CD14-positive monocyte (primary cell): ENCODE data around the gene POLR3A. TPM values are rescaled to one million over a fixed set of nuclear protein-coding genes. Genes with fewer than 3 reads are reported as not detected.
A peak's percentile ranks its signal among the peaks of the same experiment; 100 is the strongest.
"Not testable (repeated sequence)": the region's sequence is repeated elsewhere in the genome, so short reads cannot be mapped to it uniquely, and the experiment has no call there.

Experiments used
- DNase-seq, 3 donors: peaks; one replicate each; pipeline ENCODE4 v3.0.0-alpha.2; 2011 to 2022
- H2AFZ ChIP-seq: 2 replicates; pipeline ENCODE4 v1.6.0; 2012; ENCODE audit warnings: mild to moderate bottlenecking, low read depth, low read length, inconsistent platforms; ENCODE audit not compliant: insufficient read depth, poor library complexity, severe bottlenecking
- H3K27ac ChIP-seq, 2 donors: 1 replicate in 1 of 2; 2 replicates in 1 of 2; pipeline ENCODE4 v1.5.1; 2012 to 2013; ENCODE audit warnings: low read length in 2 of 2, control low read depth in 1 of 2, inconsistent platforms in 1 of 2, low read depth in 1 of 2, mild to moderate bottlenecking in 1 of 2
- H3K27me3 ChIP-seq, 2 donors: one replicate each; pipeline versions ENCODE4 v1.6.0 to v1.6.1; 2011 to 2013; ENCODE audit warnings: low read length in 2 of 2; ENCODE audit not compliant: control insufficient read depth in 2 of 2, insufficient read depth in 2 of 2
- H3K36me3 ChIP-seq, 2 donors: replicated peaks in 1 of 2; 1 replicate in 1 of 2; 2 replicates in 1 of 2; pipeline versions ENCODE4 v1.5.1 to v1.6.1; 2012 to 2013; ENCODE audit warnings: low read length in 2 of 2, control low read depth in 1 of 2, inconsistent platforms in 1 of 2, mild to moderate bottlenecking in 1 of 2; ENCODE audit not compliant: insufficient read depth in 2 of 2, control insufficient read depth in 1 of 2
- H3K4me1 ChIP-seq, 2 donors: 1 replicate in 1 of 2; 2 replicates in 1 of 2; pipeline versions ENCODE4 v1.5.1 to v1.6.1; 2012 to 2013; ENCODE audit warnings: low read length in 2 of 2, control low read depth in 1 of 2, inconsistent platforms in 1 of 2, mild to moderate bottlenecking in 1 of 2, moderate library complexity in 1 of 2; ENCODE audit not compliant: insufficient read depth in 2 of 2, control insufficient read depth in 1 of 2
- H3K4me2 ChIP-seq: replicated peaks from 2 replicates; pipeline ENCODE3; 2012; ENCODE audit warnings: low read length, moderate library complexity, mild to moderate bottlenecking; ENCODE audit not compliant: poor library complexity, severe bottlenecking; ENCODE audit errors: extremely low read depth
- H3K4me3 ChIP-seq, 3 experiments: fragments of 200-600 bp in 1 of 3; sonication (generic) in 1 of 3; replicated peaks in 1 of 3; 1 replicate in 2 of 3; 2 replicates in 1 of 3; pipeline ENCODE4 v1.5.1; 2011 to 2013; ENCODE audit warnings: low read length in 3 of 3, mild to moderate bottlenecking in 3 of 3, control low read depth in 2 of 3, low read depth in 2 of 3, inconsistent platforms in 1 of 3, moderate library complexity in 1 of 3
- H3K79me2 ChIP-seq: 2 replicates; pipeline ENCODE4 v1.6.0; 2012; ENCODE audit warnings: mild to moderate bottlenecking, control low read depth, inconsistent platforms, low read length, moderate library complexity; ENCODE audit not compliant: insufficient read depth
- H3K9ac ChIP-seq: 2 replicates; pipeline ENCODE4 v1.6.0; 2017; ENCODE audit warnings: low read length, mild to moderate bottlenecking; ENCODE audit not compliant: insufficient read depth, poor library complexity, severe bottlenecking
- H3K9me3 ChIP-seq, 2 donors: replicated peaks in 1 of 2; 1 replicate in 1 of 2; 2 replicates in 1 of 2; pipeline versions ENCODE4 v1.5.1 to v1.6.1; 2012 to 2013; ENCODE audit warnings: low read length in 2 of 2, control low read depth in 1 of 2; ENCODE audit not compliant: control insufficient read depth in 1 of 2, insufficient read depth in 1 of 2
- H4K20me1 ChIP-seq: 2 replicates; pipeline ENCODE4 v1.6.0; 2012; ENCODE audit warnings: mild to moderate bottlenecking, low read length, control low read depth, moderate library complexity; ENCODE audit not compliant: insufficient read depth
- H3K27ac Mint-ChIP-seq, 7 donors: one replicate each; pipeline ENCODE4 v1.8.0; 2020; ENCODE audit warnings: mild to moderate bottlenecking in 7 of 7, mixed read lengths in 7 of 7, moderate library complexity in 6 of 7, inconsistent platforms in 2 of 7
- H3K27me3 Mint-ChIP-seq, 3 donors: one replicate each; pipeline ENCODE4 v1.8.0; 2021 to 2022; ENCODE audit warnings: low read depth in 3 of 3, mild to moderate bottlenecking in 3 of 3, mixed read lengths in 3 of 3, moderate library complexity in 3 of 3, inconsistent platforms in 1 of 3
- H3K36me3 Mint-ChIP-seq, 2 donors: one replicate each; pipeline ENCODE4 v1.8.0; 2020; ENCODE audit warnings: mixed read lengths in 2 of 2, inconsistent platforms in 1 of 2, mild to moderate bottlenecking in 1 of 2
- H3K4me1 Mint-ChIP-seq: one replicate; pipeline ENCODE4 v1.8.0; 2020; ENCODE audit warnings: mild to moderate bottlenecking, mixed read lengths
- H3K4me3 Mint-ChIP-seq, 2 donors: one replicate each; pipeline ENCODE4 v1.8.0; 2020; ENCODE audit warnings: mild to moderate bottlenecking in 2 of 2, mixed read lengths in 2 of 2, moderate library complexity in 1 of 2
- H3K9me3 Mint-ChIP-seq, 7 donors: one replicate each; pipeline ENCODE4 v1.8.0; 2020 to 2022; ENCODE audit warnings: mixed read lengths in 7 of 7, mild to moderate bottlenecking in 6 of 7, moderate library complexity in 6 of 7, inconsistent platforms in 2 of 7
- CTCF ChIP-seq: fragments of 200-600 bp; IDR thresholded peaks from one replicate; pipeline ENCODE4 v1.8.0; 2022; ENCODE audit warnings: antibody characterized with exemption, mild to moderate bottlenecking
- WGBS: methylation state at CpG from one replicate; pipeline ENCODE4 v1.1.5; 2013; ENCODE audit warnings: missing lambda C conversion rate; ENCODE audit not compliant: insufficient coverage; 5-methylcytosine and 5-hydroxymethylcytosine counted together
- intact Hi-C, 2 donors: fragments of 100-400 bp; cut with micrococcal nuclease; formaldehyde crosslinking; loops; one replicate each; pipeline versions ENCODE4 v1.15.0 to v1.15.1; 2023
- polyA minus RNA-seq: library from RNA; depleted of rRNA, polyadenylated mRNA; stranded (reverse); fragments of >200 nt; gene quantifications from 2 replicates; pipeline ENCODE4 v1.2.3, GENCODE V29; 2012
- polyA plus RNA-seq, 3 donors: library from polyadenylated mRNA; depleted of rRNA in 1 of 3; unstranded in 2 of 3; stranded (reverse) in 1 of 3; fragments of 300-500 nt in 2 of 3; fragments of >200 nt in 1 of 3; fragmentation: Illumina TruSeq in 2 of 3; gene quantifications; 1 replicate in 2 of 3; 2 replicates in 1 of 3; pipeline ENCODE4 v1.2.3, GENCODE V29; 2012 to 2021
- total RNA-seq, 12 experiments: library from RNA in 1 of 12; stranded (reverse) in 1 of 12; fragments of 120-200 nt in 1 of 12; gene quantifications; one replicate each; pipeline ENCODE4 v1.2.4 and lab custom pipeline; 2013 to 2026; ENCODE audit warnings: mixed read lengths in 6 of 12, inconsistent platforms in 1 of 12

Gene POLR3A
- total RNA-seq (2013): 5.9 TPM
- polyA plus RNA-seq (1 to 10 TPM; 2.7 to 5.2 (median 4.7) TPM), polyA minus RNA-seq (7.3 and 8.9 TPM in 2 replicates), total RNA-seq (lab: John Stamatoyannopoulos, UW) (5.2 to 18.1 (median 11.9) reads per million in 11 experiments)

- Histone ChIP-seq H3K27me3 (no peaks in the 10 kb centered on the region), H4K20me1 (peaks cover 2% of the 10 kb centered on the region), H3K9me3 (no peaks in the 10 kb centered on the region), H3K4me1 (peaks cover 29% of the 10 kb centered on the region in 2 donors), H3K79me2 (peaks cover 31% of the 10 kb centered on the region), H2AFZ (peak within 1 kb of the TSS; percentile 100), H3K4me3 (peak within 1 kb of the TSS; percentile 69 to 98 (median 74)), H3K27ac (peak within 1 kb of the TSS; percentile 39 to 75), H3K9ac (peak within 1 kb of the TSS; percentile 82), H3K36me3 (peaks cover 16 to 23% of the 10 kb centered on the region in 2 donors), H3K4me2 (peak within 1 kb of the TSS; percentile 87)
- H3K9me3 Mint-ChIP-seq: no peaks in the 10 kb centered on the region
- H3K27ac Mint-ChIP-seq: peak within 1 kb of the TSS; percentile 82 to 96 (median 93)
- WGBS: under 1% methylated on average over 29 of the region's 35 CpGs
- DNase-seq: peak; percentile 89 to 95 (median 94)
- H3K4me3 Mint-ChIP-seq: peak within 1 kb of the TSS; percentile 100
- H3K27me3 Mint-ChIP-seq: peaks cover 0 to 6% (median 2%) of the 10 kb centered on the region in 3 donors
- TF ChIP-seq CTCF: peak; percentile 73
- H3K4me1 Mint-ChIP-seq: peaks cover 32% of the 10 kb centered on the region
- intact Hi-C loops: loop anchor here in 1 of 2 donors (5.0 kb wide), 1 partner anchor 273 kb away; no protein-coding TSS in a partner anchor
- peaks cover 19% of the 10 kb centered on the region in 2 donors for H3K36me3 Mint-ChIP-seq
These were observed at the start of gene POLR3A for GRCh38 chr10:78029269-78030226. Gene POLR3A (minus strand): TSS chr10:78029515. CDS start chr10:78029407, 108 bp downstream.

GRCh38 chr10:78078539-78079330, 49.4 kb upstream of the POLR3A start:
- Histone ChIP-seq H3K4me1 (no peaks in the 10 kb centered on the region), H3K9me3 (peaks cover 0 to 6% of the 10 kb centered on the region in 2 donors), H3K79me2 (no peaks in the 10 kb centered on the region), H3K27me3 (no peaks in the 10 kb centered on the region), H3K4me2 (no peak overlapping the region), H3K9ac (no peak overlapping the region), H3K27ac (no peak overlapping the region), H2AFZ (no peak overlapping the region), H3K4me3 (no peak overlapping the region), H4K20me1 (no peaks in the 10 kb centered on the region), H3K36me3 (no peaks in the 10 kb centered on the region)
- WGBS: no CpG with 5 or more reads among the region's 4 CpGs
- TF ChIP-seq CTCF: no peak
- peaks cover 3% of the 10 kb centered on the region for H3K4me1 Mint-ChIP-seq
- H3K27me3 Mint-ChIP-seq: peaks cover 0 to 4% (median 1%) of the 10 kb centered on the region in 3 donors
- H3K4me3 Mint-ChIP-seq: no peak overlapping the region
- no peaks in the 10 kb centered on the region for H3K36me3 Mint-ChIP-seq
- H3K27ac Mint-ChIP-seq: no peak overlapping the region
- intact Hi-C loops: no loop called here
- peaks cover 3 to 9% (median 7%) of the 10 kb centered on the region in 7 donors for H3K9me3 Mint-ChIP-seq
- no peak for DNase-seq

GRCh38 chr10:78075806-78076205, 46.5 kb upstream of the POLR3A start:
- H2AFZ ChIP-seq, H3K9me3 ChIP-seq, H3K36me3 Mint-ChIP-seq, H3K4me2 ChIP-seq, H3K9ac ChIP-seq, H3K27me3 Mint-ChIP-seq, H4K20me1 ChIP-seq, H3K4me1 ChIP-seq, intact Hi-C loops, H3K79me2 ChIP-seq, H3K27me3 ChIP-seq, H3K27ac ChIP-seq, H3K9me3 Mint-ChIP-seq, H3K4me3 ChIP-seq, DNase-seq, H3K36me3 ChIP-seq, H3K4me1 Mint-ChIP-seq, H3K27ac Mint-ChIP-seq, H3K4me3 Mint-ChIP-seq: not testable (repeated sequence)
- WGBS: 96% methylated on average over 5 of the region's 29 CpGs
